GM12874 (cell line): ENCODE data around the gene CD3G.

ENCODE experiments used
- TF ChIP-seq, protein P1 (sequence below): IDR thresholded peaks from 2 replicates; pipeline ENCODE4 v1.5.1; 2011; ENCODE audit warnings: low read depth, mild to moderate bottlenecking, control low read depth, low read length, moderate library complexity; ENCODE audit not compliant: insufficient read depth

The CD3G gene

DNA sequence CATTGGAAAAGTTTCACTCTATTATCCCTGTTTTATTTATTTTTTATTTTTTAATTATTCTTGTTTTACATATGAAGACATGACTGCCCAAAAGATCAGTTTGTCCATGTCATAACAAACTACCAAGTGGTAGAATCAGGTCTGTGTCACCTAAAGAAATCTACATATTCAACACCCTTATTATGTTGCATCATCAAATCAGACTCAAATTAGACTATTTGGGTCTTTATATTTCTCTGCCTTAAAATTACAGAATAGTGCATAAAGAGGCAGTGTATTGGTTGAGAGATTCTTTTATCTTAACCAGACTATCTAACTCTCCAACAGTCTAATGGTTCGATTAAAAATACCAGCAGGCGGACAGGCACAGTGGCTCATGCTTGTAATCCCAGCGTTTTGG lies 38.8 kb downstream of the CD3G start:
- TF ChIP-seq, protein P1, sequence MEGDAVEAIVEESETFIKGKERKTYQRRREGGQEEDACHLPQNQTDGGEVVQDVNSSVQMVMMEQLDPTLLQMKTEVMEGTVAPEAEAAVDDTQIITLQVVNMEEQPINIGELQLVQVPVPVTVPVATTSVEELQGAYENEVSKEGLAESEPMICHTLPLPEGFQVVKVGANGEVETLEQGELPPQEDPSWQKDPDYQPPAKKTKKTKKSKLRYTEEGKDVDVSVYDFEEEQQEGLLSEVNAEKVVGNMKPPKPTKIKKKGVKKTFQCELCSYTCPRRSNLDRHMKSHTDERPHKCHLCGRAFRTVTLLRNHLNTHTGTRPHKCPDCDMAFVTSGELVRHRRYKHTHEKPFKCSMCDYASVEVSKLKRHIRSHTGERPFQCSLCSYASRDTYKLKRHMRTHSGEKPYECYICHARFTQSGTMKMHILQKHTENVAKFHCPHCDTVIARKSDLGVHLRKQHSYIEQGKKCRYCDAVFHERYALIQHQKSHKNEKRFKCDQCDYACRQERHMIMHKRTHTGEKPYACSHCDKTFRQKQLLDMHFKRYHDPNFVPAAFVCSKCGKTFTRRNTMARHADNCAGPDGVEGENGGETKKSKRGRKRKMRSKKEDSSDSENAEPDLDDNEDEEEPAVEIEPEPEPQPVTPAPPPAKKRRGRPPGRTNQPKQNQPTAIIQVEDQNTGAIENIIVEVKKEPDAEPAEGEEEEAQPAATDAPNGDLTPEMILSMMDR = no peak

GRCh38 chr11:118383657-118384056 lies 39.5 kb downstream of the CD3G start:
- TF ChIP-seq, protein P1 = no peak

DNA sequence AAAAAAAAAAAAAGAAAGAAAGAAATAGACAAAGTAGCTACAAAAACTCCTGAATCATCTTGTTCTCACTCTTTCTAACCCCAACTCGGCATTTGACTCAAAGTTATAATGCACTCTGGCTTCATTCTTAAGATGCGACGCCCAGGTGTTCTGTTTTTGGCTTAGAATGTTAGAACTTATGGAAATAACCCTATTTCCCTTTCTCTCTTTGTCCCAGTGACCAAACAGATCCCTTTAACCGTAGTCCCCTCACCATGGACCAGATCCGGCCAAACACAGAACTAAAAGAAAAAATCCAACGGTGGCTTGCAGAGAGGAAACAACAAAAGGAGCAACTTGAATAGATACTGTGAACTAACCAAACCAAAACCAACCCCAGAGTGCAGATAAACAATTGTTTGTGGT lies 52.0 kb downstream of the CD3G start:
- TF ChIP-seq, protein P1 = no peak

DNA sequence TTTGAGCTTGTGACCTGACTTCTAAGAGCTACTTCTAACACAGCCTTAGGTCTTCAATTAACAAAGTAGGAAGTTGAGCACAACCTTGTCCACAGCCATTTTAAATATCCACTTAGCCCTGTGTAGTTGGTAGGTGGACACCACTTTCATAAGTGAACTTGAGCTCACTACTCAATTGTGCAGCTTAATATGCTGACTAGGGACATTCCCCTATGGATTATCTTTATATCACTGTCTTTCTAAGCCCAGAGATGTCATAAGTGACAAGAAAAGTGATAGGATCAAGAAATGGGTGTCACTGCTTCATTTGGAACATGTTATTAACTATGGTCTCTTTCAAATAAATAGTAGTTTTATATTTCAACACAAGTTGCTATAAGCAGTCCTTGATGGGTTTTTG lies 53.3 kb downstream of the CD3G start:
- TF ChIP-seq, protein P1 = no peak

DNA sequence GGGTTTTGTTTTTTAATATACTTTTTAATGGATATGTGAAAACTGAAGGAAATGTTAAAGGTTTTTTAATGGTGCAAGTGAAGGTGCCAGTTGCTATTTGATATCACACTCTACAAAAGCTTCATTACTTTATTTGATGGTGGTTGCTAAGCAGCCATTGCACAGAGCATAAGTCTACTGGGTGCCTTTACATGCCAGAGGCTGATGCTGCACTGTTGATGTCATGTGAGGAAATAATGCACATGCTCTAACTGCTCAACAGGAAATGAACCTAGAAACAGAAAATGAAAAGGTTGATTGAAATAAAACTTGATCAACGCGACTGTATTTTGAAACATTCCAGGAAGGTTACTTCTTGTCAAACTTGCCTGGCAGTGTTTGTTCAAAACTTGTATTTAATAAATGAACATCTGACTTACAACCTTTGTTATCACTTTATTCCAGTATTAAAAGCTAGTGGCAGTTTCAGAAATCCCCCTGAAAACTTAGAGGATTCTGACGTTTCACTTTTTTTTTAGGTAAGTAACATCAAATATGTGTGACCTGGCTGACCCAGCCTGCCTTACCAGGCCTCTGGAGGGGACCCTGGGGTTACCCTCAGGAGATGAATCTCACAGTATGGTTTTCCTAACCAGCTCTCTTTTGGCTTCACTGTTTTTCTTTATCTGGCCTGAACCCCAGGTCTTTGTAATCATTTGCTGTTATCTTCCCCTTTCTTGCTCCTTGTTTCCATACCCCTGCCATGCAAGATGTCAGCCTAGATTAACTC lies 54.8 kb downstream of the CD3G start:
- TF ChIP-seq, protein P1 = no peak

DNA sequence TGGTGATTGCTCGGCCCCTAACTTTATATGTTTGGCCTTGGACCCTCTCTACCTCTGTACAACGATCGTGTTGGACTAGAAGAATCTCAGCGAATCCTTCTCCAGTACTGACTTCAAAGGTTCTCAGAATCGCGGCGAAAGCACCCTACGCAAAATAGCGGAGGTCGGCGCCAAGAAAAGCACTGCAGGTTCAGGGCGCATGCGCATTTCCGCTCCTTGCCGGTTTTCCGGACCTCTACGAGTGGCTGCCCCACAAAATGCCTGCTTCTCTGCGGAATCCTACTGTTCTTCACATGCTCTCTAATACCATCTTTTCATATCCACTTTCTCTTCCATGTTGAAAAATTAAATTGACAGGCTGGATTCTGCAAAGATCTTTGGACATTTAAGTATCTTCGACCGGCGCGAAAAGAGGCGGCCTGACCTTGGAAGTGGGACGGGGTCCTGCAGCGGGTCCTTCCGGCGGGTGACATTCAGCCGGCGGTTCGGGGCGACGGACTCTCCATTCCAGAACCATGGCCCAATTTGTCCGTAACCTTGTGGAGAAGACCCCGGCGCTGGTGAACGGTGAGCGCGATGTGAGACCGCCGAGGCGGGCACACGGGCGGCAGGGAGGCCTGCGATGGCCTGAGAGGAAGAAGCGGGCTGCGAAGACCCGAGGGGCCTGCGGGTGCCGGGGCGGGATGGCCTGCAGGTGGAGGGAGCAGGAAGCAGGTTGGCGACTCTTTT lies 57.2 kb downstream of the CD3G start, which contains the start of gene ATP5MG:
Gene ATP5MG (plus strand): TSS at position 456 of the 729 bp plus-strand sequence. CDS start 60 bp downstream, at position 516.
- TF ChIP-seq, protein P1 = no peak

DNA sequence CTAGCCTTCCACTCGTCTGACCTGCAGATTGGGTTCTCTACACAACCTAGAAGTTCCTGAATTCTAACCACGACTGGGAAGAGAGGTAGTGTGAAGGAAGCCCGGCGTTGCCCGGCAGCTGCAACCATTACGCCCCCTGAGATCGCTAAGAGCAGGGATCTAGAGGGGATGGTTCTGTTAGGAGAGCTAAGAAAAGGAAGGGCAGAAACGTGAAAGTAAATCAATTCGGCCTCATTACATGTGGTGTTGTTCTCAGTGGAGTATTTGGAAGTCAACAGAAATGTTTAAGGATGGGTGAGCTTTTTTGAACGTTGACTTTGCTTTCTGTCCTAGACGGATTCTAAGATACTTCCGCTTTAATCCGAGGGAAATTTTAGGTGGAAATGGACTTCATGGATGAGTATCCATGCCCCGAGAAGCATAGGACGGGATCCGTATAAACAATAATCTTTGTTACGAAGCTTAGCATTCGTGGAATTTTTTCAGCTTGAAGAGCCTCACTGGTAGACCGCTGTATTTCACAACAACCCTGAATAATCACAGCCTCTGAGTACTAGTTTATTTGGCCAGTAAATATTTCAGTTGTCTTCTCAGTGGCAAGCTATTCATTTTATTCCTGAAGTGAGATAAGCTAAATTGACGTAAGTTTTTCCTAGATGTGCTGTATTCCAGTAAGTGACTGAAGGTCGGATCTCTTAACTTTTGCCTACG lies 57.9 kb downstream of the CD3G start:
- TF ChIP-seq, protein P1 = no peak
